GM13976 (cell line): Measurements from ENCODE around the gene MTMR10.

ENCODE experiments used
- DNase-seq: peaks from one replicate; pipeline ENCODE4 v3.0.0; 2012; ENCODE audit warnings: low spot score
- in situ Hi-C: fragments of 300-500 bp; cut with MboI; formaldehyde crosslinking; loops from one replicate; pipeline ENCODE4 v1.12.0; 2022; ENCODE audit warnings: low sequenced_read_pairs, mixed read lengths, inconsistent platforms; ENCODE audit not compliant: unreplicated experiment
- TF ChIP-seq, protein P1 (sequence below): IDR thresholded peaks from 2 replicates; pipeline ENCODE4 v1.5.1; 2012; ENCODE audit warnings: borderline replicate concordance, mild to moderate bottlenecking; ENCODE audit not compliant: insufficient read depth; ENCODE audit errors: extremely low read depth, missing control alignments, control extremely low read depth

The MTMR10 gene

GRCh38 chr15:30917013-30917412 is 74.4 kb downstream of the MTMR10 start:
- in situ Hi-C loops = no loop called here
- DNase-seq = no peak
- TF ChIP-seq, protein P1, sequence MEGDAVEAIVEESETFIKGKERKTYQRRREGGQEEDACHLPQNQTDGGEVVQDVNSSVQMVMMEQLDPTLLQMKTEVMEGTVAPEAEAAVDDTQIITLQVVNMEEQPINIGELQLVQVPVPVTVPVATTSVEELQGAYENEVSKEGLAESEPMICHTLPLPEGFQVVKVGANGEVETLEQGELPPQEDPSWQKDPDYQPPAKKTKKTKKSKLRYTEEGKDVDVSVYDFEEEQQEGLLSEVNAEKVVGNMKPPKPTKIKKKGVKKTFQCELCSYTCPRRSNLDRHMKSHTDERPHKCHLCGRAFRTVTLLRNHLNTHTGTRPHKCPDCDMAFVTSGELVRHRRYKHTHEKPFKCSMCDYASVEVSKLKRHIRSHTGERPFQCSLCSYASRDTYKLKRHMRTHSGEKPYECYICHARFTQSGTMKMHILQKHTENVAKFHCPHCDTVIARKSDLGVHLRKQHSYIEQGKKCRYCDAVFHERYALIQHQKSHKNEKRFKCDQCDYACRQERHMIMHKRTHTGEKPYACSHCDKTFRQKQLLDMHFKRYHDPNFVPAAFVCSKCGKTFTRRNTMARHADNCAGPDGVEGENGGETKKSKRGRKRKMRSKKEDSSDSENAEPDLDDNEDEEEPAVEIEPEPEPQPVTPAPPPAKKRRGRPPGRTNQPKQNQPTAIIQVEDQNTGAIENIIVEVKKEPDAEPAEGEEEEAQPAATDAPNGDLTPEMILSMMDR = no peak

DNA sequence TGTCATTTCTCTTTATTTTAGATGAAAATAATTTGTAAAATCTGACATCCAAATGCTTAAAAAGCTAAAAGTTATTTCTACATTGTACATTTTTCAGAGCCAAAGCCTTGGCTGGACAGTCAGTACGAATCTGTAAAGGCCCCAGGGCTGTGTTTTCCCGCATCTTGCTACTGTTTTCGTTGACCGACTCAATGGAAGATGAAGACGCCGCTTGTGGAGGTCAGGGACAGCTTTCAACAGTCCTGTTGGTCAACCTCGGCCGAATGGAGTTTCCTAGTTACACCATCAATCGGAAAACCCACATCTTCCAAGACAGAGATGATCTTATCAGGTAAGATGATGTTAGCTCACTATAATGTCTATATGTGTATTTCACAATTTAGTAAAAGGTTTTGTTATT is 77.7 kb downstream of the MTMR10 start:
- TF ChIP-seq, protein P1 = no peak
- in situ Hi-C loops = no loop called here
- no peak for DNase-seq

- DNase-seq = no peak
- TF ChIP-seq, protein P1 = no peak
- in situ Hi-C loops = no loop called here
Observed at GRCh38 chr15:30906366-30906765, 85.1 kb downstream of the MTMR10 start.

DNA sequence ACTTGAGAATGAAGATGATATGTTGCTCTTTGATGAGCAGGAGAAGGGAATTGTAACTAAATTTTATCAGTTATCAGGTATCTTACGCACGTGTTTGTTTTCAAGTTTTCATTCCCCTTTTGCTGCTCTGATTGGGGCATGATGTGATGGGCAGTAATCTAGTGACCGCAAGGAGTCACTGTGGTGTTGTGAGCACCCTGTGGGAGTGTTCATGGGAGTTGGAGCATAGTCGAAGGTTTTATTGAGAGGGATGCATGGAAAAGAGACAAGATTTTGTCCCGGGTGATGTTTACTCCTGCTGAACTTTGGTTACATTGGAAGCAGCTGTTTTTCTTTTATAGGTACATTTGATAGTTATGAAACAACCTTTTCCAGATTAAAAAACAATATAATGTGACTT is 85.6 kb downstream of the MTMR10 start:
- no peak for DNase-seq
- in situ Hi-C loops = no loop called here
- TF ChIP-seq, protein P1 = no peak

GRCh38 chr15:30904812-30905211 is 86.6 kb downstream of the MTMR10 start:
- TF ChIP-seq, protein P1 = no peak
- in situ Hi-C loops = no loop called here

GRCh38 chr15:30903497-30904187 is 87.8 kb downstream of the MTMR10 start, which contains the start of gene FAN1:
FAN1 (plus strand) TSS chr15:30903915; CDS start chr15:30904664, 749 bp downstream.
- TF ChIP-seq, protein P1 = no peak
- DNase-seq = peak; percentile 92
- in situ Hi-C loops = no loop called here

More at GRCh38 chr15:30904812-30905211, 86.6 kb downstream of the MTMR10 start:
- DNase-seq = no peak
